Mesendoderm (in vitro differentiated cells): ENCODE measurements around the gene EP400. TPM values are rescaled to one million over a fixed set of nuclear protein-coding genes. Genes with fewer than 3 reads are reported as not detected.

Source experiments
- DNase-seq: peaks from one replicate; pipeline ENCODE4 v3.0.0; 2013
- H2AK5ac ChIP-seq: 2 replicates; pipeline ENCODE4 v1.6.1; 2013; ENCODE audit warnings: low read length, inconsistent platforms
- H2BK120ac ChIP-seq: 2 replicates; pipeline ENCODE4 v1.6.1; 2013; ENCODE audit warnings: low read depth, mild to moderate bottlenecking, low read length, moderate library complexity, mixed read lengths
- H2BK15ac ChIP-seq: replicated peaks from 2 replicates; pipeline ENCODE4 v1.6.1; 2013; ENCODE audit warnings: low read depth, mild to moderate bottlenecking, moderate library complexity
- H2BK5ac ChIP-seq: 2 replicates; pipeline ENCODE4 v1.6.1; 2013; ENCODE audit warnings: low read length, inconsistent platforms
- H3K18ac ChIP-seq: 2 replicates; pipeline ENCODE4 v1.6.1; 2013; ENCODE audit warnings: mild to moderate bottlenecking, low read length, mixed read lengths
- H3K23ac ChIP-seq: one replicate; pipeline ENCODE4 v1.6.1; 2013; ENCODE audit warnings: low read length
- H3K27ac ChIP-seq: 2 replicates; pipeline ENCODE4 v1.5.1; 2013; ENCODE audit warnings: low read depth, mild to moderate bottlenecking, inconsistent platforms, low read length, moderate library complexity
- H3K27me3 ChIP-seq: 2 replicates; pipeline ENCODE4 v1.6.1; 2013; ENCODE audit warnings: low read length, control low read depth, mild to moderate bottlenecking, inconsistent platforms; ENCODE audit not compliant: insufficient read depth, poor library complexity
- H3K36me3 ChIP-seq: 2 replicates; pipeline ENCODE4 v1.6.1; 2013; ENCODE audit warnings: low read length, inconsistent platforms; ENCODE audit not compliant: control insufficient read depth, insufficient read depth
- H3K4ac ChIP-seq: one replicate; pipeline ENCODE4 v1.6.1; 2013; ENCODE audit warnings: low read depth, mild to moderate bottlenecking, low read length, moderate library complexity
- H3K4me1 ChIP-seq: 2 replicates; pipeline ENCODE4 v1.6.1; 2013; ENCODE audit warnings: low read depth, low read length, inconsistent platforms; ENCODE audit not compliant: control insufficient read depth
- H3K4me2 ChIP-seq: 2 replicates; pipeline ENCODE4 v1.6.1; 2013; ENCODE audit warnings: low read length
- H3K4me3 ChIP-seq: 2 replicates; pipeline ENCODE4 v1.5.1; 2013; ENCODE audit warnings: mild to moderate bottlenecking, low read length
- H3K56ac ChIP-seq: one replicate; pipeline ENCODE4 v1.6.1; 2013; ENCODE audit warnings: low read length
- H3K79me1 ChIP-seq: 2 replicates; pipeline ENCODE4 v1.6.1; 2013; ENCODE audit warnings: low read length, inconsistent platforms
- H3K79me2 ChIP-seq: 2 replicates; pipeline ENCODE4 v1.6.1; 2013; ENCODE audit warnings: mild to moderate bottlenecking, low read length; ENCODE audit not compliant: control insufficient read depth, insufficient read depth
- H3K9ac ChIP-seq: 2 replicates; pipeline ENCODE4 v1.6.1; 2013; ENCODE audit warnings: low read length, inconsistent platforms
- H4K5ac ChIP-seq: one replicate; pipeline ENCODE4 v1.6.1; 2013; ENCODE audit warnings: low read length
- H4K8ac ChIP-seq: one replicate; pipeline ENCODE4 v1.6.1; 2013; ENCODE audit warnings: low read depth, mild to moderate bottlenecking, control low read depth, low read length, moderate library complexity
- WGBS: extraction: QIAGEN DNeasy Blood & Tissue Kit; methylation state at CpG from one replicate; pipeline ENCODE4 v1.1.7; 2013; ENCODE audit warnings: low lambda C conversion rate, missing lambda C conversion rate; ENCODE audit not compliant: insufficient coverage; ENCODE audit errors: extremely low coverage; 5-methylcytosine and 5-hydroxymethylcytosine counted together
- polyA plus RNA-seq, 2 experiments: library from polyadenylated mRNA; stranded (reverse); fragments of 200-250 nt; gene quantifications; one replicate each; pipeline ENCODE4 v1.2.3, GENCODE V29; 2013

Gene EP400, protein sequence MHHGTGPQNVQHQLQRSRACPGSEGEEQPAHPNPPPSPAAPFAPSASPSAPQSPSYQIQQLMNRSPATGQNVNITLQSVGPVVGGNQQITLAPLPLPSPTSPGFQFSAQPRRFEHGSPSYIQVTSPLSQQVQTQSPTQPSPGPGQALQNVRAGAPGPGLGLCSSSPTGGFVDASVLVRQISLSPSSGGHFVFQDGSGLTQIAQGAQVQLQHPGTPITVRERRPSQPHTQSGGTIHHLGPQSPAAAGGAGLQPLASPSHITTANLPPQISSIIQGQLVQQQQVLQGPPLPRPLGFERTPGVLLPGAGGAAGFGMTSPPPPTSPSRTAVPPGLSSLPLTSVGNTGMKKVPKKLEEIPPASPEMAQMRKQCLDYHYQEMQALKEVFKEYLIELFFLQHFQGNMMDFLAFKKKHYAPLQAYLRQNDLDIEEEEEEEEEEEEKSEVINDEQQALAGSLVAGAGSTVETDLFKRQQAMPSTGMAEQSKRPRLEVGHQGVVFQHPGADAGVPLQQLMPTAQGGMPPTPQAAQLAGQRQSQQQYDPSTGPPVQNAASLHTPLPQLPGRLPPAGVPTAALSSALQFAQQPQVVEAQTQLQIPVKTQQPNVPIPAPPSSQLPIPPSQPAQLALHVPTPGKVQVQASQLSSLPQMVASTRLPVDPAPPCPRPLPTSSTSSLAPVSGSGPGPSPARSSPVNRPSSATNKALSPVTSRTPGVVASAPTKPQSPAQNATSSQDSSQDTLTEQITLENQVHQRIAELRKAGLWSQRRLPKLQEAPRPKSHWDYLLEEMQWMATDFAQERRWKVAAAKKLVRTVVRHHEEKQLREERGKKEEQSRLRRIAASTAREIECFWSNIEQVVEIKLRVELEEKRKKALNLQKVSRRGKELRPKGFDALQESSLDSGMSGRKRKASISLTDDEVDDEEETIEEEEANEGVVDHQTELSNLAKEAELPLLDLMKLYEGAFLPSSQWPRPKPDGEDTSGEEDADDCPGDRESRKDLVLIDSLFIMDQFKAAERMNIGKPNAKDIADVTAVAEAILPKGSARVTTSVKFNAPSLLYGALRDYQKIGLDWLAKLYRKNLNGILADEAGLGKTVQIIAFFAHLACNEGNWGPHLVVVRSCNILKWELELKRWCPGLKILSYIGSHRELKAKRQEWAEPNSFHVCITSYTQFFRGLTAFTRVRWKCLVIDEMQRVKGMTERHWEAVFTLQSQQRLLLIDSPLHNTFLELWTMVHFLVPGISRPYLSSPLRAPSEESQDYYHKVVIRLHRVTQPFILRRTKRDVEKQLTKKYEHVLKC (N-terminal part only)
- polyA plus RNA-seq (2013, experiment 1 of 2) = 17.2 TPM
- polyA plus RNA-seq (2013, experiment 2 of 2) = 15.3 TPM

DNA sequence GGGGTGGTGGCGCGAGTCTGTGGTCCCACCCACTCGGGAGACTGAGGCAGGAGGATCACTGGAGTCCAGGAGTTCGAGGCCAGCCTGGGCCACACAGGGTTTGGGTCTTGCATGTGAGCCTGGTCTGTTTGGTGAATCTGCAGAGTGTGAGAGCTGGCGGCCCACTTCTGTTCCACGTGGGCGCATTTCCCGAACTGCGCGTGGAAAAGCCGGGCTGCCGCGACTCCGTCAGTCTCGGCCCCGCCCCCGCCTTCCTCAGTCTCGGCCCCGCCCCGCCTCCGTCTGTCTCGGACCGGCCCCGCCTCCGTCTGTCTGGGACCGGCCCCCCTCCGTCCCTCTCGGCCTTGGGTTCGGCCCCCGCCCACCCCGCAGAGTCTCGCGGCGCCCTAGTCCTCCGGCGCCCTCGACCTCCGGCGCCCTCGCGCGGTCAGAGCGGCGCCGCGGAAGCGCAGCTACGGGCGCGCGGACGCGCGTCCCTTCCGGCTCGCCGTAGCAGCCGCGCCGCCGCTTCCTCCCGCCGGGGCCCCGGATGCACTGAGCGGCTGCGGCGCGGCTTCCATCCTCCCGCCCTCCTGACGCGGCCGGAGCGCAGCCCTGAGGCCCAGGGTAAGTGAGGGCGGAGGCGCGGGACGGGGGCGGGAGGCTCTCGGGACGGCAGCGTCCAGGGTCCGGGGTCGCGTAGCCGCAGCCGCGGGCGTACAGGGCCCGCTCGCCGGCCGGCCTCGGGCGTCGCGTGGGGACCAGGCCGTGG is at the start of gene EP400:
EP400 (plus strand) TSS at position 512 of the 751 bp plus-strand sequence. CDS start 10,678 bp downstream, outside the sequence.
- Histone ChIP-seq H3K27me3 (no peaks in the 10 kb centered on the region), H3K4me1 (no peaks in the 10 kb centered on the region), H2BK120ac (no peak within 1 kb of the TSS), H3K18ac (peak within 1 kb of the TSS; percentile 95), H2BK5ac (no peak within 1 kb of the TSS), H3K4ac (peak within 1 kb of the TSS; percentile 90), H3K9ac (peak within 1 kb of the TSS; percentile 94), H4K8ac (no peak within 1 kb of the TSS), H4K5ac (no peak within 1 kb of the TSS), H3K4me3 (peak within 1 kb of the TSS; percentile 89), H3K4me2 (peak within 1 kb of the TSS; percentile 67), H2BK15ac (no peak within 1 kb of the TSS), H2AK5ac (no peak within 1 kb of the TSS), H3K36me3 (peaks cover 5% of the 10 kb centered on the region), H3K79me1 (peaks cover 11% of the 10 kb centered on the region), H3K56ac (peak within 1 kb of the TSS; percentile 98), H3K27ac (peak within 1 kb of the TSS; percentile 85), H3K79me2 (peaks cover 23% of the 10 kb centered on the region), H3K23ac (peak within 1 kb of the TSS; percentile 99)
- peak; percentile 96 for DNase-seq
- WGBS = no CpG with 5 or more reads among the region's 97 CpGs

DNA sequence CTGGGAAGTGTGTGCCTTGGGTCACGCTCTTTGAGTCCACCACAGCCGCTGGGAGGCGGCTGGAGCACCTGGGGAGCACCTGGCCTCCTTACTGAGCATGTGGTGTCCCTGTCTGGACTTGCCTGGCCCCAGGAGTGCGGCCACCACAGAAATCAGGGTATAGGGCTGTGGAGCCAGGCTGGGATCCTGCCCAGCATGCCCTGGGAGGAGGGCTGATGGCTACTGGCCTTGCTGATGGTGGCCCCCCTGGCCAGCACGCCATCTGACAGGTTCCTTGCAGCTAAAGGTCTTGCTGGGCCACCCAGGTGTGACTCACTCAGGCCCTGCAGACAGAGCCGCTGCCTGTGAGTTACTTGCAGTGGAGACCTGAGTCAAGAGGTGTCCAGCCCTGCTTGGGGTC is 49.3 kb upstream of the EP400 start:
- Histone ChIP-seq H3K4me1 (no peaks in the 10 kb centered on the region), H2BK120ac (no peak overlapping the region), H2BK15ac (no peak overlapping the region), H4K8ac (no peak overlapping the region), H3K27me3 (no peaks in the 10 kb centered on the region), H2AK5ac (no peak overlapping the region), H3K4me2 (no peak overlapping the region), H2BK5ac (no peak overlapping the region), H3K18ac (no peak overlapping the region), H3K23ac (no peak overlapping the region), H3K79me2 (peaks cover 12% of the 10 kb centered on the region), H3K56ac (no peak overlapping the region), H3K36me3 (no peaks in the 10 kb centered on the region), H3K79me1 (peaks cover 24% of the 10 kb centered on the region), H3K27ac (no peak overlapping the region), H3K4ac (no peak overlapping the region), H4K5ac (no peak overlapping the region), H3K9ac (no peak overlapping the region), H3K4me3 (no peak overlapping the region)
- WGBS = no CpG with 5 or more reads among the region's 6 CpGs
- no peak for DNase-seq

DNA sequence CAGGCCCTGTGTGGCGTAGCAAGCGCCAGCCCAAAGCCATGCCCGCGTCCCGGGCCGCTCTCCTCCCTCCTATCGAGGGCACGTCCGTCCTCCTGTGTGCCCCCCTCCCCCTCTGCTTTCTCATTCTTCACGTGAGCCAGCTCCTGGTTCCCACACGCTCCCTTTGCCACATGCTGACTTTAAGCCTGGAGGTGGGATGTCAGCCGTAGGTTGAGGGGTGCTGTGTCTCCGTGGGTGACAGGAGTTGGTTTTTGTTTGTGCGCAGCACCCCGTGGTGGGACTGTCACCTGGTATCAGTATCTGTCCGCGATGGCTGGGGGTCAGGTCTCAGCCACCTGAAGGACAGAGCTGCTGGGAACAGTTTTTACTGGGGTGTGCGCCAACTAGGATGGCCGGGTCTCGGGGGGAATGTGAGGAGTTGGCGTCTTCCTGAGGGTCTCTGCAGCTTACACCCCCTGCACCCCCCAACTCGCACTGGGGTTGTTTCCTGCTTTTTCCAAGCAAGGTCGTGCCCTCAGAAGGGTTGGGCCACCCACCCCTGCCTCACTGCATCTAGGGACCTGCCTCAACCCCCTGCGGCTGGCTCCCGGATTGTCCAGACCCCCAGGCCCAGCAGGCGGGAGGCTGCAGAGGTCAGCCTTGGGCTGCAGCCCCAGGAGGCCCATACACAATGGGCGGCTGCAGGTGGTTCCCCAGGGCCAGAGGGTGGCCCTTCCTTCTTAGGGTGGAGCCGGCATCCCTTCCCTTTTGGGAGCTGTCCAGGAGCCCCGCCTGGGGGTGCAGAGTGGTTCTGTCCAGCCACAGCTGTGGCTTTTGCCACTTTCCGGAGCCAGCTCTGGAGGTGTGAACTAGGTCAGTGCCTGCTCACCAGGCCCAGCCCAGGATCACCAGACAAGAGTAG is 48.1 kb upstream of the EP400 start:
- no peak overlapping the region for H2BK5ac ChIP-seq
- H2AK5ac ChIP-seq = no peak overlapping the region
- H3K23ac ChIP-seq = no peak overlapping the region
- no peaks in the 10 kb centered on the region for H3K27me3 ChIP-seq
- peaks cover 25% of the 10 kb centered on the region for H3K79me1 ChIP-seq
- H4K5ac ChIP-seq = no peak overlapping the region
- no peak for DNase-seq
- no peak overlapping the region for H2BK15ac ChIP-seq
- H3K4me1 ChIP-seq = no peaks in the 10 kb centered on the region
- H3K18ac ChIP-seq = no peak overlapping the region
- H3K4me2 ChIP-seq = no peak overlapping the region
- no peak overlapping the region for H3K27ac ChIP-seq
- H4K8ac ChIP-seq = no peak overlapping the region
- H2BK120ac ChIP-seq = no peak overlapping the region
- no peak overlapping the region for H3K4me3 ChIP-seq
- H3K9ac ChIP-seq = no peak overlapping the region
- WGBS = no CpG with 5 or more reads among the region's 30 CpGs
- peaks cover 11% of the 10 kb centered on the region for H3K79me2 ChIP-seq
- no peak overlapping the region for H3K4ac ChIP-seq
- no peaks in the 10 kb centered on the region for H3K36me3 ChIP-seq
- H3K56ac ChIP-seq = no peak overlapping the region

GRCh38 chr12:131902332-131903241 is 47.2 kb upstream of the EP400 start:
- Histone ChIP-seq H3K4me1 (no peaks in the 10 kb centered on the region), H3K4me2 (no peak overlapping the region), H3K18ac (no peak overlapping the region), H3K4ac (no peak overlapping the region), H2BK15ac (no peak overlapping the region), H2AK5ac (no peak overlapping the region), H3K36me3 (no peaks in the 10 kb centered on the region), H3K79me2 (peaks cover 8% of the 10 kb centered on the region), H3K27ac (no peak overlapping the region), H3K23ac (no peak overlapping the region), H3K4me3 (no peak overlapping the region), H2BK5ac (no peak overlapping the region), H4K5ac (no peak overlapping the region), H3K9ac (no peak overlapping the region), H3K27me3 (no peaks in the 10 kb centered on the region), H3K79me1 (peaks cover 21% of the 10 kb centered on the region), H4K8ac (no peak overlapping the region), H2BK120ac (no peak overlapping the region), H3K56ac (no peak overlapping the region)
- DNase-seq = no peak
- WGBS = no CpG with 5 or more reads among the region's 25 CpGs
